ENCODE data around the gene CCDC124.

The CCDC124 gene

GRCh38 chr19:17968362-17968761, 35.5 kb downstream of the CCDC124 start:
- no peak for TF ChIP-seq CTCF (conservative IDR thresholded peaks at IDR 0.05; ENCODE audit: low read depth, low read length)
- no peak overlapping the region for H3K4me3 ChIP-seq (ENCODE audit: low read length)
- no peak for DNase-seq (ENCODE audit: low read depth)

- no peak for TF ChIP-seq CTCF (conservative IDR thresholded peaks at IDR 0.05; ENCODE audit: low read depth, low read length)
- no peak for DNase-seq (ENCODE audit: low read depth)
- no peak overlapping the region for H3K4me3 ChIP-seq (ENCODE audit: low read length)
Measured at GRCh38 chr19:17969096-17969792, 36.4 kb downstream of the CCDC124 start.

- H3K4me3 ChIP-seq (ENCODE audit: low read length) = no peak overlapping the region
- no peak for TF ChIP-seq CTCF (conservative IDR thresholded peaks at IDR 0.05; ENCODE audit: low read depth, low read length)
- no peak for DNase-seq (ENCODE audit: low read depth)
Measured at GRCh38 chr19:17972230-17972629, 39.4 kb downstream of the CCDC124 start.

GRCh38 chr19:17973759-17974158, 40.9 kb downstream of the CCDC124 start:
- H3K4me3 ChIP-seq (ENCODE audit: low read length) = no peak overlapping the region
- DNase-seq (ENCODE audit: low read depth) = no peak

GRCh38 chr19:17974551-17974950, 41.7 kb downstream of the CCDC124 start:
- H3K4me3 ChIP-seq (ENCODE audit: low read length) = no peak overlapping the region
- no peak for TF ChIP-seq CTCF (conservative IDR thresholded peaks at IDR 0.05; ENCODE audit: low read depth, low read length)
- DNase-seq (ENCODE audit: low read depth) = no peak

More at GRCh38 chr19:17973759-17974158, 40.9 kb downstream of the CCDC124 start:
- TF ChIP-seq CTCF (conservative IDR thresholded peaks at IDR 0.05; ENCODE audit: low read depth, low read length) = no peak

- TF ChIP-seq CTCF (conservative IDR thresholded peaks at IDR 0.05; ENCODE audit: low read depth, low read length) = no peak
- no peak for DNase-seq (ENCODE audit: low read depth)
- H3K4me3 ChIP-seq (ENCODE audit: low read length) = no peak overlapping the region
Measured at GRCh38 chr19:17975032-17975431, 42.2 kb downstream of the CCDC124 start.

GRCh38 chr19:17977021-17977420, 44.2 kb downstream of the CCDC124 start:
- H3K4me3 ChIP-seq (ENCODE audit: low read length) = no peak overlapping the region
- no peak for TF ChIP-seq CTCF (conservative IDR thresholded peaks at IDR 0.05; ENCODE audit: low read depth, low read length)
- no peak for DNase-seq (ENCODE audit: low read depth)

Measured in retinal pigment epithelial cell (primary cell).